ENCODE results near the gene DNM1L. TPM values are rescaled to one million over a fixed set of nuclear protein-coding genes. Genes with fewer than 3 reads are reported as not detected.

The DNM1L gene
- total RNA-seq, 1 donor from 2014 or later: 48.5 TPM

GRCh38 chr12:32789916-32790315 is 110.8 kb downstream of the DNM1L start:
- H3K4me3 ChIP-seq: no peak overlapping the region
- H3K9me3 ChIP-seq: no peaks in the 10 kb centered on the region
- no peak for TF ChIP-seq CTCF (IDR thresholded peaks at IDR 0.05)
- intact Hi-C loops (cut with DNase I): no loop called here
- no peaks in the 10 kb centered on the region for H3K4me1 ChIP-seq
- DNase-seq (no peak), ATAC-seq (no peak)
- H3K27me3 ChIP-seq: no peaks in the 10 kb centered on the region
- no peak overlapping the region for H3K27ac ChIP-seq
- no peaks in the 10 kb centered on the region for H3K36me3 ChIP-seq

- Histone ChIP-seq H3K36me3 (no peaks in the 10 kb centered on the region), H3K27me3 (no peaks in the 10 kb centered on the region), H3K27ac (no peak overlapping the region), H3K4me1 (no peaks in the 10 kb centered on the region), H3K9me3 (no peaks in the 10 kb centered on the region), H3K4me3 (no peak overlapping the region)
- DNase-seq (no peak), ATAC-seq (no peak)
- TF ChIP-seq CTCF (IDR thresholded peaks at IDR 0.05): no peak
- intact Hi-C loops (cut with DNase I): no loop called here
Measured at GRCh38 chr12:32794281-32794680, 115.2 kb downstream of the DNM1L start.

Other genes starting within 250 kb of the DNM1L start
- 10.9 TPM for gene YARS2, start 76.6 kb downstream of the DNM1L start, total RNA-seq
- gene PKP2, start 217.5 kb downstream of the DNM1L start, total RNA-seq: 1.9 TPM